Prostate gland (tissue), 2 donors: ENCODE measurements around the gene ZNF777. TPM values are rescaled to one million over a fixed set of nuclear protein-coding genes. Genes with fewer than 3 reads are reported as not detected.
"Not testable (repeated sequence)": the region's sequence is repeated elsewhere in the genome, so short reads cannot be mapped to it uniquely, and the experiment has no call there.

ENCODE experiments used
- DNase-seq: peaks from one replicate; pipeline ENCODE4 v3.0.0-alpha.2; 2019; ENCODE audit warnings: low spot score
- H3K27ac ChIP-seq, 2 donors: fragments of 200-600 bp; sonication (generic); 2 replicates each; pipeline ENCODE4 v1.5.1; 2017 to 2019
- H3K27me3 ChIP-seq: fragments of 200-600 bp; sonication (generic); replicated peaks from 2 replicates; pipeline ENCODE4 v1.5.1; 2019; ENCODE audit not compliant: insufficient read depth
- H3K36me3 ChIP-seq, 2 donors: fragments of 200-600 bp; sonication (generic); 1 replicate in 1 of 2; 2 replicates in 1 of 2; pipeline versions ENCODE4 v1.5.1 to v1.8.1; 2017 to 2019
- H3K4me1 ChIP-seq: fragments of 200-600 bp; sonication (generic); replicated peaks from 2 replicates; pipeline ENCODE4 v1.5.1; 2019
- H3K4me3 ChIP-seq, 2 donors: fragments of 200-600 bp; sonication (generic); 2 replicates each; pipeline ENCODE4 v1.5.1; 2017 to 2019
- H3K9me3 ChIP-seq: fragments of 200-600 bp; sonication (generic); 2 replicates; pipeline ENCODE4 v1.5.1; 2017
- CTCF ChIP-seq, 4 experiments: fragments of 200-600 bp in 2 of 4; fragments of 450-650 bp in 2 of 4; sonication (generic) in 2 of 4; IDR thresholded peaks; 1 replicate in 3 of 4; 2 replicates in 1 of 4; pipeline ENCODE4 v1.5.1; 2016 to 2019; ENCODE audit warnings: antibody characterized with exemption in 4 of 4, mild to moderate bottlenecking in 2 of 4, moderate library complexity in 2 of 4
- POLR2A ChIP-seq: fragments of 450-650 bp; IDR thresholded peaks from one replicate; pipeline ENCODE4 v1.6.1; 2016; ENCODE audit warnings: antibody characterized with exemption, mild to moderate bottlenecking
- POLR2AphosphoS5 ChIP-seq: sonication (generic); formaldehyde crosslinking; IDR thresholded peaks from one replicate; pipeline ENCODE4 v1.6.1; 2017; ENCODE audit warnings: antibody characterized with exemption
- WGBS: methylation state at CpG from one replicate; pipeline ENCODE4 v1.1.5; 2018; 5-methylcytosine and 5-hydroxymethylcytosine counted together
- intact Hi-C: fragments of 100-400 bp; cut with DNase I; formaldehyde crosslinking; loops from one replicate; pipeline ENCODE4 v1.14.2; 2022
- total RNA-seq, 2 donors: library from RNA; depleted of rRNA; stranded (reverse); fragments of >200 nt; gene quantifications; one replicate each; pipeline ENCODE4 v1.1.0, GENCODE V29; 2016

ZNF777 gene
- total RNA-seq, 2 donors from 2014 or later, result 19.5 to 26.2 TPM

- TF ChIP-seq POLR2A, result no peak
- no peak for TF ChIP-seq POLR2AphosphoS5
- no peak for TF ChIP-seq CTCF (IDR thresholded peaks at IDR 0.05)
- no peaks in the 10 kb centered on the region for H3K36me3 ChIP-seq
- H3K9me3 ChIP-seq, result no peaks in the 10 kb centered on the region
- no peak for DNase-seq
- intact Hi-C loops, result no loop called here
- H3K4me3 ChIP-seq, result no peak overlapping the region
- WGBS, result 95% methylated on average over 12 of the region's 12 CpGs
- H3K27me3 ChIP-seq, result no peaks in the 10 kb centered on the region
- H3K4me1 ChIP-seq, result no peaks in the 10 kb centered on the region
- H3K27ac ChIP-seq, result no peak overlapping the region
These were observed 56.5 kb downstream of the ZNF777 start for GRCh38 chr7:149404396-149404795.

- no peaks in the 10 kb centered on the region for H3K9me3 ChIP-seq
- H3K4me1 ChIP-seq, result no peaks in the 10 kb centered on the region
- 79% methylated on average over 22 of the region's 22 CpGs for WGBS
- H3K27me3 ChIP-seq, result no peaks in the 10 kb centered on the region
- no peak overlapping the region for H3K27ac ChIP-seq
- TF ChIP-seq POLR2A, result no peak
- TF ChIP-seq POLR2AphosphoS5, result no peak
- no peak for TF ChIP-seq CTCF (IDR thresholded peaks at IDR 0.05)
- no peak overlapping the region for H3K4me3 ChIP-seq
- no peak for DNase-seq
- intact Hi-C loops, result no loop called here
- H3K36me3 ChIP-seq, result no peaks in the 10 kb centered on the region
These were observed 62.6 kb downstream of the ZNF777 start for GRCh38 chr7:149398195-149398820.

GRCh38 chr7:149397470-149398043, 63.3 kb downstream of the ZNF777 start:
- no peak for DNase-seq
- intact Hi-C loops, result no loop called here
- no peaks in the 10 kb centered on the region for H3K9me3 ChIP-seq
- no peak overlapping the region for H3K27ac ChIP-seq
- no peak overlapping the region for H3K4me3 ChIP-seq
- no peak for TF ChIP-seq POLR2A
- no peak for TF ChIP-seq CTCF (IDR thresholded peaks at IDR 0.05)
- no peak for TF ChIP-seq POLR2AphosphoS5
- H3K4me1 ChIP-seq, result no peaks in the 10 kb centered on the region
- 70% methylated on average over 14 of the region's 14 CpGs for WGBS
- no peaks in the 10 kb centered on the region for H3K27me3 ChIP-seq
- no peaks in the 10 kb centered on the region for H3K36me3 ChIP-seq

GRCh38 chr7:149388550-149389335, 72.1 kb downstream of the ZNF777 start:
- H3K36me3 ChIP-seq, H3K4me1 ChIP-seq, intact Hi-C loops, H3K27me3 ChIP-seq, DNase-seq, H3K4me3 ChIP-seq, H3K27ac ChIP-seq, H3K9me3 ChIP-seq: not testable (repeated sequence)
- 59% methylated on average over 6 of the region's 6 CpGs for WGBS

GRCh38 chr7:149386514-149386913, 74.3 kb downstream of the ZNF777 start:
- H3K4me3 ChIP-seq, intact Hi-C loops, DNase-seq, H3K9me3 ChIP-seq, H3K4me1 ChIP-seq, H3K27ac ChIP-seq, H3K27me3 ChIP-seq, H3K36me3 ChIP-seq: not testable (repeated sequence)
- 69% methylated on average over 4 of the region's 4 CpGs for WGBS
